Renal cortex interstitium (tissue), 11 donors: ENCODE results near the gene METTL13. TPM values are rescaled to one million over a fixed set of nuclear protein-coding genes. Genes with fewer than 3 reads are reported as not detected.
A peak's percentile ranks its signal among the peaks of the same experiment; 100 is the strongest.

Experiments used
- DNase-seq, 11 donors: peaks; one replicate each; pipeline ENCODE4 v3.0.0-alpha.2; 2013; ENCODE audit warnings: low read depth in 9 of 11, low spot score in 4 of 11; ENCODE audit errors: extremely low read depth in 1 of 11
- polyA plus RNA-seq, 3 donors: library from polyadenylated mRNA; unstranded; fragments of 120-200 nt; gene quantifications; one replicate each; pipeline ENCODE4 v1.2.1, GENCODE V29; 2013; ENCODE audit not compliant: insufficient read length in 3 of 3

Gene METTL13
- polyA plus RNA-seq, 3 donors: 36.0 to 40.9 (median 38.9) TPM

DNA sequence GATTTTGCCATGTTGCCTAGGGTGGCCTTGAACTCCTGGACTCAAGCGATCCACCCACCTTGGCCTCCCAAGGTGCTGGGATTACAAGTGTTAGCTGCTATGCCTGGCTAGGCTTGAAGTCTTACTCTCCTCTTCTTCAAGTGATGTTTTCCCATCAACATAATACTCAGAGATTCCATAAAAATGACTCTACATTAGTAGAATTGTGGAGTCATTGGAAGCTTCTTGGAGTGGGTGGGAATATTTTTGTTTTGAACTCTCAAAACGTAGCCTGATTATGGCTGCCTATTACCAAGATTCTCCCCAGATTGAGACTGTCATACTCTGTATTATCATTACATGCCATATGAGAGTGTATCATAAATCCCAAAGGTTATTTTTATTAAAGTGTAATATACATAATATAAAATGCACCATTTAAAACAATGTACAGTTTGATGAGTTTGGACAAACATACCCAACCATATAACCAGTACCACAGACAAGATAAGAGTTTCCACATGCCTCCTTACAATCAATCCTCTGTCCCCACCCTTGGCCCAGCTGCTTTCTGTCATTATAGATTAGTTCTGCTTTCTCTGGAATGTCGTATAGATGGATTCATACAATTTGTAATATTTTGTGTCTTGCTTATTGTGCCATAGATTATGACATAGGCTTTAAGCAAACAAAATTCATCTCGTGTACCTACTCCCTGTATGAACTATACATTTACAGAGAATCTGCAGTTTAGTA, 51.8 kb downstream of the METTL13 start:
- DNase-seq: no peak

DNA sequence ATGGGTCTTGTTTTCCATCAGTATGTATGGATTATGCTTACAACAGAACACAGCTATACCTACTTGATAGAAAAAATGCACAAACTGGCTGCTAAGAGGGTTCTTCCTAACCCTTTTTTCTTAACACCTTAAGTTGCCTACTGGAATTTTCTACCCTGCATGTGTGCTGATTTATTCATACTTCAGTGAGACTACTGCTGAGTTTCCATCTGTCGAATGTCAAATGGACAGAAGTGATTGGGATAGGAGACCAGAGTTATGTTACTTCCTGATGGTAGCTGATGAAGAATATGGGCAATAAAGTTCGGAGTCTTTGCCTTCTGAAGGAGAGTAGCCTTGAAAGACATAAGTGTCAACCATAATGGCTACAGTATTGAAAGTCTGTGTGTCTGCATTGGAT, 53.4 kb downstream of the METTL13 start:
- DNase-seq: no peak

DNA sequence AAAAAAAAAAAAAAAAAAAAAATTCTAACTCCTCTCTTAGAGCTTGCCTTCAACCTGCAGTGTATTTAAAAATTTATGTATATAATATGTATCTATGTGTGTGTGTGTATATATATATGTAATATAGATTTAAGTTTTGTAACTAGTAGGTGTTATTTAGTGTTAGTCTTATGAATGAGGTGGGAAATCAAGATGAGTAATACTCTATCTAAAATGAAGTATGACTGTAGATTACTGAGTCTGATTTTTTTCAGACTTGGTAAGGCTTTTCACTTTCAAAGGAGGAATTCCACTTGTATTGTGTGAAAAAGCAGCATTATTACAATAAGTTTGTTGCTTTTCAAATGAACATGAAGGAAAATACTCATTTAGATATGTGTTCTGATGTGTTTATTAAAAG, 54.4 kb downstream of the METTL13 start:
- DNase-seq: no peak

- peak; percentile 48 to 76 (median 68) for DNase-seq
Observed at GRCh38 chr1:171841050-171841910, 59.8 kb downstream of the METTL13 start, which contains the start of gene DNM3. TSS of gene DNM3 (plus strand) at chr1:171841498. CDS start at chr1:171841657, 159 bp downstream.

GRCh38 chr1:171841931-171842761, 60.7 kb downstream of the METTL13 start:
- DNase-seq: peak in 2 of 11 donors; percentile 3 to 4

GRCh38 chr1:171844381-171844780, 62.9 kb downstream of the METTL13 start:
- DNase-seq: no peak

GRCh38 chr1:171845998-171846397, 64.5 kb downstream of the METTL13 start:
- no peak for DNase-seq

Other genes with a start within 250 kb of the METTL13 start
- gene MYOCOS, start 159.4 kb upstream of the METTL13 start, polyA plus RNA-seq: under 1 TPM; 0.52 to 0.86 (median 0.81) TPM
- gene MYOC, start 129.0 kb upstream of the METTL13 start, polyA plus RNA-seq: under 1 TPM; 0.16 to 0.35 (median 0.23) TPM
- 10 to 100 TPM; 13.0 to 18.2 (median 16.0) TPM for gene VAMP4, start 39.6 kb upstream of the METTL13 start, polyA plus RNA-seq
- gene DNM3, start 59.8 kb downstream of the METTL13 start, polyA plus RNA-seq: 1 to 10 TPM; 4.2 to 5.2 (median 4.8) TPM